Forelimb muscle (tissue), 1 donor: ENCODE data around the gene NLGN1. TPM values are rescaled to one million over a fixed set of nuclear protein-coding genes. Genes with fewer than 3 reads are reported as not detected.
A peak's percentile ranks its signal among the peaks of the same experiment; 100 is the strongest.
"Not testable (repeated sequence)": the region's sequence is repeated elsewhere in the genome, so short reads cannot be mapped to it uniquely, and the experiment has no call there.

Experiments
- DNase-seq: peaks from one replicate; pipeline ENCODE4 v3.0.0-alpha.2; 2013; ENCODE audit warnings: low read depth
- polyA plus RNA-seq: library from polyadenylated mRNA; unstranded; fragments of 120-200 nt; gene quantifications from one replicate; pipeline ENCODE4 v1.2.1, GENCODE V29; 2013; ENCODE audit not compliant: insufficient read length

Gene NLGN1
- polyA plus RNA-seq, 1 donor, result 1.5 TPM

DNA sequence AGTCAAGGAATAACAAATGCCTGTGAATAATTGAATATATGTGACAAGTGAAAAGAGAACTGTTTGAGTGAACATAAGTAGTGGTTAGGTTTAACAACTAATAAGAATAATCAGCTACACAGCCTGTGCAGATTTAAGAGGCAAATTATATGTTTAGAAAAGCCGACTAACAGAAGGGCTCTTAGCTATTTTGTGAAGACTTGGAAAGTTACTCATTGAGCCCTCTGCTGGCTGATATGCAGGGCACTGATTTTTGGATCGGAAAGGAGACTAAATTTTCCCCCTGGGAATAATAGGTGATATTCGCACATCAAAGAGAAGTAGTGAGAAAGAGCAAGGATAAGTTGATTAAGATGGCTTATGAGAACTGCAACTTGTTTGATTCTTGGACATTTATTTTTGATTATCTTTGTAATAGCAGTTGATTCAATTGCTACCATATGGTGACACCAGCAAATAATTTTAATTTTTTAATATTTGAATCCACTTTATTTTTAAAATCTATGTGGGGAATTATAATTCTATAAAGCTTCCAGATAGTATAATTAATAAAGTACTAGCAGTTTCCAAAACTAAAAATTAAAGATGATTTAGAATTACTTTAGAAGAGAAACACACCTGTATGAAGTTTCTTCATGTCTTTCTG lies 156.2 kb downstream of the NLGN1 start:
- peak; percentile 4 for DNase-seq

GRCh38 chr3:173556546-173556945 lies 159.0 kb downstream of the NLGN1 start:
- no peak for DNase-seq

DNA sequence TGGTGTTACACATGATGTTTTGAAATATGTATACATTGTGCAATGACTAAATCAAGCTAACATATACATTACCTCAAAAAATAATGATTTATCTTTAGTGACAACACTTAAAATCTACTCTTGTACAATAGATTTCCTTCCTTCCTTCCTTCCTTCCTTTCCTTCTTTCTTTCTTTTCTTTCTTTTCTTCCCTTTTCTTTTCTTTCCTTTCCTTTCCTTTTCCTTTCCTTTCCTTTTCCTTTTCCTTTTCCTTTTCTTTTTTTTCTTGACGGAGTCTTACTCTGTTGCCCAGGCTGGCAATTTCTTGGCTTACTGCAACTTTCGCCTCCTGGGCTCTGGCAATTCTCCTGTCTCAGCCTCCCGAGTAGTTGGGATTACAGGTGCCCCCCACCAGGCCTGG lies 170.5 kb downstream of the NLGN1 start:
- DNase-seq, result no peak

DNA sequence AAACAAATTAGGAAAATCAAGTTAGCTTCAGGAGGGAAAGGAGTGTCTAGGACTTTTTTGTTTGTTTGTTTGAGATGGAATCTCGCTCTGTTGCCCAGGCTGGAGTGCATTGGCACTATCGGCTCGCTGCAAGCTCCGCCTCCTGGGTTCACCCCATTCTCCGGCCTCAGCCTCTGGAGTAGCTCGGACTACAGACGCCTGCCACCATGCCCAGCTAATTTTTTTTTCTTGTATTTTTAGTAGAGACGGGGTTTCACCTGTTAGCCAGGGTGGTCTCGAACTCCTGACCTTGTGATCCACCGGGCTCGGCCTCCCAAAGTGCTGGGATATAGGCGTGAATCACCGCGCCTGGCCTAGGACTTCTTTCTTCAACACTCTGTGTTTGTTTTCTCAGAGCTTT lies 171.1 kb downstream of the NLGN1 start:
- no peak for DNase-seq

GRCh38 chr3:173583496-173583895 lies 186.0 kb downstream of the NLGN1 start:
- DNase-seq, result no peak

DNA sequence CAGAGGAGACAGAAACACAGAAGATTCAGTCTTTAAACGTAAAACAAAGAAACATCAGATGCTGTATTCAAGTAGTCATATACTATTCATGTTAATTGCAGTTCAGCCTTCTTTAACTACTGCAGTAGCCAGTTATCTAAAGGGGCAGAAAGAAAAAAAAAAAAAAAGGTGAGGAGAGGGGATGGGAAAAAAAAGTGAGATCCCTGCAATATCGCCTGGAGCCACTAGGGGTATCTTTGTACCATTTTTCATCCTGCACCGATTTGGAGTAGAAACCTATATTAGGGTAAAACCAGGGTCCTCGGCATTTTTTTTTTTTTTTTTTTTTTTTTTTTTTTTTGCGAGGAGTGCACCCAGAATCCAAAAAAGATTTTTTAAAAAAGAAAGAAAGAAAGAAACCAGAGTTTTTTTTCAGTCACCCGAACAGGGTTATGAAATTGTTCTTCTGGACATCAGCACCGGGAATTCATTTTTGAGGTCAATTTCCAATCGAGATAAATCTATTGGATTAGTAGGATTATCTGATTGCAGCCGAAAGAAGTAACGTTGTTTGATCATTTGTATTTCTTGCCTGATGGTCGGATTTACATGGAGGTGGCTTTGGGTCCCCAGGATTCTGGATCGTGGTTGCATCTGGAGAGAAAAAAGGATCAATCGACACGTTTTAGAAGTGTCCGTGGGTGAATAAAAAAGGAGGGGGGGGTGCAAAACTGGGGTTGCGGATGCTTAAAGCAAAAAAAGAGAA lies 186.7 kb downstream of the NLGN1 start:
- peak; percentile 43 for DNase-seq

GRCh38 chr3:173584838-173585831 lies 187.6 kb downstream of the NLGN1 start:
- peak; percentile 32 for DNase-seq

DNA sequence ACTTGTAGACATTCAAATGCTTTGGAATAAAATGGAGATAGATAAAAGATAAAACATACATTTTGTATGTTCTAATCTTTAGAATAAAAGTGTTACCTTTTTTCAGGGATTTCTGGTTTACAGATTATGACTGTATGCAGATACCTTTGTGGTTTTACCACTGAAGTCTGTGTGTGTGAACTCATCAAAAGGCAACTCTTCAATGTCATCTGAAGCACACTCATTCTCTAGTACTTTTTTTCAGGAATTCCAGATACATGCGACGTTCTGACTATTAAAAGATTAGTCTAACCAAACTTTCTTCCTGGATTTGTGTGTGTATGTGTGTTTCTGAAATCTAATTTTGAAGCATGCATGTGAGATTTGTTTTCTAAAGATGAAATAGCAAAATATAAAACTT lies 188.6 kb downstream of the NLGN1 start:
- no peak for DNase-seq

- no peak for DNase-seq
Measured at GRCh38 chr3:173587055-173587454, 189.5 kb downstream of the NLGN1 start.

- DNase-seq, result no peak
Measured at GRCh38 chr3:173588556-173588955, 191.0 kb downstream of the NLGN1 start.

DNA sequence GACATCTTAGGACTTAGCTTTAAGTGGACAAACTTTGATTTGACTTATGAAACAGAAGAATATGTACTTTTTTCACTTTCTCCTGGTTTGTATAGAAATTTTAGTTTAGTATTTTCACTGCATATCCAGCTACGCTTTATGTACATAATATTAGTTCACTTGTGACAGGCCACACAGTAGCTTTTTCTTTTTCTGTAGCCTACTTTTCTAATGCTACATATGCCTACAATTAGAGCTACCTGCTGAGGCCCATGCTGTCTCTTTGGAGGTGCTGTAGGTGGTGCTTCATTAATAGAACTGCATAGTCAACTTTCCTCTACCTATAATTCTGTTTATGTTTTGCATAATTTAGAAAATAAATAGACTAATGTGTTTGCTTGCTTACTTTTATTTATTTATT lies 191.6 kb downstream of the NLGN1 start:
- no peak for DNase-seq

- no peak for DNase-seq
Measured at GRCh38 chr3:173591401-173591800, 193.9 kb downstream of the NLGN1 start.

DNA sequence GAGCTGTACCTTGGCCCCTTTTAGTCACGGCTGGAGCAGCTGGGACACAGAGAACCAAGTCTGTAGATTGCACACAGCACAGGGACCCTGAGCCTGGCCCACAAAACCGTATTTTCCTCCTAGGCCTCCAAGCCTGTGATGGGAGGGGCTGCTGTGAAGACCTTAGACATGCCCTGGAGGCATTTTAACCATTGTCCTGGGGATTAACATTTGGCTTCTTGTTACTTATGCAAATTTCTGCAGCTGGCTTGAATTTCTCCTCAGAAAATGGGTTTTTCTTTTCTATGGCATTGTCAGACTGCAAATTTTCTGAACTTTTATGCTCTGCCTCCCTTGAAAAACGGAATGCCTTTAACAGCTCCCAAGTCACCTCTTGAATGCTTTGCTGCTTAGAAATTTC lies 197.3 kb downstream of the NLGN1 start:
- DNase-seq, result not testable (repeated sequence)

- no peak for DNase-seq
Measured at GRCh38 chr3:173599673-173600072, 202.1 kb downstream of the NLGN1 start.

DNA sequence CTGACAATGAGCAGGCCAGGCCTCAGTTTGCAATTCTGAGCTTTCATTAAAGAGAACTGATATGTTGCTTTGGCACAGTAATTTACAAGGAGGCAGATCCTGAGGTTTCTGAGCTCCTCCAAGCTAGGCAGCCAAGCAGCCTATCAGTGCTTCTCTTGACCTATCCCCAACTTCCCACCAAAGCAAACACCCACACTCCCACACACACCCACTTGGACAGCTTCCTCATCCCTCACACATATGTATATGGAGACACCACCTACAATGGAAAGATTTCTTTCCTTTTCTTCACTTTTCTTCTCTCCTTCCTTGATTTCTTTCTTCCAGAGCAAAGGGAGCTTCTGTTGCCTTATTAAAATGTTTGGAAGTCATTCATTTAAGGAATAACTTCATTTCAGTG lies 217.0 kb downstream of the NLGN1 start:
- no peak for DNase-seq

- no peak for DNase-seq
Measured at GRCh38 chr3:173615661-173616060, 218.1 kb downstream of the NLGN1 start.

DNA sequence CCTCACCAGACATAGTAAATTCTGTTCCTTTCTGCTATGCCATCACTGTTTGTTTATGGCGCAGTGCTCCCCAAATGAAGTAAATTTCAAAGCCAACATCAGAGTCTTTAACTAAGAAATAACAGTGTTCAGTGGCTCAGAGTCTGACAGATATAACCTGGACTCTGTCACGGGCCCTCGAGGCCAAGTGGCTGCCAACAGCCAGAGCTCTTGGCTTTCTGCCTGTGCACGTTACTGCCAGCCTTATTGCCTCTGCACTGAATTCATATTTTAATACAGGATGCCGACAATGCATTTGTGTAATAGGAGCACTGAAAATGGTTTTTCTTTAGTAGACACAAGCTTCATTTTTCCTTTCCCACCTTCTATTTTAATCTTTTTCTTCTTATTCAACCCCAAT lies 219.9 kb downstream of the NLGN1 start:
- DNase-seq, result no peak

- DNase-seq, result no peak
Measured at GRCh38 chr3:173618148-173618547, 220.6 kb downstream of the NLGN1 start.

GRCh38 chr3:173618703-173619102 lies 221.2 kb downstream of the NLGN1 start:
- DNase-seq, result no peak

DNA sequence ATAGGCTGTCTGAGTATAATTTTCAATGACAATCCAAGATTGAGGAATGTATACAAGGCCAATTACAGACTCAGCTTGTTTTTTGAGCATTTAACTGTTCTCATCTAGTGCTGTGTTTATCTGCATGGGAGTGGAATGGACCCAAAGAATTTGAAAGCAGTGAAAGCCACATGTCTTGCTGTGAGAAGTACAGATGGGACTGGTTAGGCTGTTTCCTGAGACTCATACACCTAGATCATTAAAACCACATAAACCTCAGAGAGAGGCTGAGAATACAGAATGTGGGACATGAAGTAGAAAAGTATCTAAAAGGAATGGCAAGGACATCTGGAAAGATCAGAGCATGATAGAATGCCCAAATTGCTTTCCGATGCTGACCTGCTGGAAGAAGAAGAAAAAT lies 224.6 kb downstream of the NLGN1 start:
- DNase-seq, result no peak

GRCh38 chr3:173624086-173624485 lies 226.5 kb downstream of the NLGN1 start:
- no peak for DNase-seq

DNA sequence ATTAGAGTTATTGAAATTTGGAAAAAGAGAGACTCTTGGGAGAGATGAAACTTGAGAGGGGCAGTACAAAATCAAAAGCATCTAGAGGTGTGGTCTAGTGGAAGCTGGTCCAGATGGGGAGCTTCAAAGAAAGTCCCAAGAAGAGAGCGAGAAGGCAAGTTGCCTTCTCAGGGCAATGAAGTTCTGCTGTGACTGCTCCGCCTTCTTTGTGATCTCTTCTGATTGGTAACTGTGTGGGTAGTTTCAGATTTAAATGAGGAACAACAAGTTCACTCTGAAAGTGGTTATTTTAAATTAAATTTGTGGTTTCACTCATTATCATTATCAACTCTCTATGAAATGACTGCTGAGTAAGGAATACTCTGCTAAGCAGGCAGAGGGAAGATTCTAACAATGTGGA lies 233.3 kb downstream of the NLGN1 start:
- no peak for DNase-seq
